ENCODE results near the gene VSIG1. TPM values are rescaled to one million over a fixed set of nuclear protein-coding genes. Genes with fewer than 3 reads are reported as not detected.

Gene VSIG1
- total RNA-seq, 4 donors from 2014 or later: 0.20 to 6.2 (median 0.33) TPM; not detected in 1

- Histone ChIP-seq H3K4me1 (no peaks in the 10 kb centered on the region), H3K27me3 (no peaks in the 10 kb centered on the region), H3K36me3 (no peaks in the 10 kb centered on the region), H3K27ac (no peak overlapping the region), H3K9me3 (no peaks in the 10 kb centered on the region), H3K4me3 (replicated peaks in 1 of 3) (no peak overlapping the region)
- intact Hi-C loops (cut with DNase I): no loop called here
- TF ChIP-seq, protein P1, sequence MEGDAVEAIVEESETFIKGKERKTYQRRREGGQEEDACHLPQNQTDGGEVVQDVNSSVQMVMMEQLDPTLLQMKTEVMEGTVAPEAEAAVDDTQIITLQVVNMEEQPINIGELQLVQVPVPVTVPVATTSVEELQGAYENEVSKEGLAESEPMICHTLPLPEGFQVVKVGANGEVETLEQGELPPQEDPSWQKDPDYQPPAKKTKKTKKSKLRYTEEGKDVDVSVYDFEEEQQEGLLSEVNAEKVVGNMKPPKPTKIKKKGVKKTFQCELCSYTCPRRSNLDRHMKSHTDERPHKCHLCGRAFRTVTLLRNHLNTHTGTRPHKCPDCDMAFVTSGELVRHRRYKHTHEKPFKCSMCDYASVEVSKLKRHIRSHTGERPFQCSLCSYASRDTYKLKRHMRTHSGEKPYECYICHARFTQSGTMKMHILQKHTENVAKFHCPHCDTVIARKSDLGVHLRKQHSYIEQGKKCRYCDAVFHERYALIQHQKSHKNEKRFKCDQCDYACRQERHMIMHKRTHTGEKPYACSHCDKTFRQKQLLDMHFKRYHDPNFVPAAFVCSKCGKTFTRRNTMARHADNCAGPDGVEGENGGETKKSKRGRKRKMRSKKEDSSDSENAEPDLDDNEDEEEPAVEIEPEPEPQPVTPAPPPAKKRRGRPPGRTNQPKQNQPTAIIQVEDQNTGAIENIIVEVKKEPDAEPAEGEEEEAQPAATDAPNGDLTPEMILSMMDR (IDR thresholded peaks at IDR 0.05): no peak
- no peak for TF ChIP-seq POLR2A (IDR thresholded peaks at IDR 0.05)
- WGBS, 2 donors: 60 to 79% methylated on average over 2 of the region's 2 CpGs
- DNase-seq: no peak
These were observed 18.8 kb upstream of the VSIG1 start for GRCh38 chrX:108025954-108026600.

DNA sequence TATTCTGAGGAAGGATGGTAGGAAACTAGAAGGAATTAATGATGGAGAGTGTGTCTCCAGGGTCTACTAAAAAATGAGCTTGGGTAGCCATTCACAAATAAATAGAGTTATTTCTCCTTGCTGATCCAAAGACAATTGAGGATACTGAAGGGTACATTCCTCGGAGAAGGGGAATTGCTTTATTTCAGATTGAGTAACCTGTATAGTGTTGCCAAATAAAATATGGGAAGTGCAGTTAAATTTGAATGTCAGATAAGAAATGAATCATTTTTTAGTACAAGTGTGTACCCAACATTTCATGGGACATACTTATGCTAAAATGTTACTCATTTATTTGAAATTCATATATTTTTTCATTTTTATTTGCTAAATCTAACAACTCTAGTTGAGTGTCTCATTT lies 16.0 kb upstream of the VSIG1 start:
- 74 to 75% methylated on average over 1 of the region's 1 CpG for WGBS, 2 donors
- no peak overlapping the region for H3K4me3 ChIP-seq (replicated peaks in 1 of 3)
- H3K36me3 ChIP-seq: no peaks in the 10 kb centered on the region
- H3K27me3 ChIP-seq: no peaks in the 10 kb centered on the region
- no peaks in the 10 kb centered on the region for H3K9me3 ChIP-seq
- no peaks in the 10 kb centered on the region for H3K4me1 ChIP-seq
- H3K27ac ChIP-seq: no peak overlapping the region
- DNase-seq: no peak
- intact Hi-C loops (cut with DNase I): no loop called here
- no peak for TF ChIP-seq POLR2A (IDR thresholded peaks at IDR 0.05)
- TF ChIP-seq, protein P1 (IDR thresholded peaks at IDR 0.05): no peak

DNA sequence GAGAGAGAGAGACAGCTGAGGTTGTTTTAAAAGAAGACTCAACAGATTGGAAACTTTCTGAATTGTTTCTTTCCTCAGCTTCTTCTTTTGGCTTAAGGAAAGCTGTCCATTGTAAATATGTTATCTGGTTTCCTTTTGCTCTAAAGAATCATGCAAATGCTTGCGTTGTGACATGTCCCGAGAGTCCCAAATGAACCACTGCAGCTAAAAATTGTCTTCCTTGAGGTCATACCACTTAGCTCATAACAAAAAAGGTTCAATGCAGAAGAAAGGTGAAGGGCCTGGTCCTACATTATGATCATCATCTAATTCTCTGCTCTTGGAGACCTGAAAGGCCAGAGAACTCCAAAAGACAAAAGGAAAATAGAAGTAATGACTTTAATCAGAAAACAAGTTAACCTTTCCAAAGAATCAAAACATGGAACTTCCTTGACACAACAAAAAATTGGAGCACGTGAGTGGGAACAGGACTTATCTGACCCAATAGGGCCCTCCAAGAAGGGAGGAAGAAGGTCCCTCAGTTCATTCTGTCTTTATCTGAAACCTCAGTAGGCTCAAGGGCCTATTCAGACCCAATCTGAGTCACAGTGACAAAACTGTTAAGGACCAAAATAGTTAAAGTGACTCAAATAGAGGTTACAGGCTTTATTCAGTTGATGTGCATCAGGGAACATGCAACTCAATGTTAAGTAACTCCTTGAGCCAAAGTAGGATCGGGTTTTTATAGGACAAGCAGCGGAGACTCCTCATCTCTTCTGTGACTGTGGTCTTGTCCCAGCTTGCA lies 14.7 kb upstream of the VSIG1 start:
- Histone ChIP-seq H3K36me3 (no peaks in the 10 kb centered on the region), H3K9me3 (no peaks in the 10 kb centered on the region), H3K4me1 (no peaks in the 10 kb centered on the region), H3K4me3 (replicated peaks in 1 of 3) (no peak overlapping the region), H3K27me3 (no peaks in the 10 kb centered on the region), H3K27ac (no peak overlapping the region)
- WGBS, 2 donors: 78 to 88% methylated on average over 5 of the region's 5 CpGs
- intact Hi-C loops (cut with DNase I): no loop called here
- DNase-seq: no peak
- no peak for TF ChIP-seq POLR2A (IDR thresholded peaks at IDR 0.05)
- TF ChIP-seq, protein P1 (IDR thresholded peaks at IDR 0.05): no peak

DNA sequence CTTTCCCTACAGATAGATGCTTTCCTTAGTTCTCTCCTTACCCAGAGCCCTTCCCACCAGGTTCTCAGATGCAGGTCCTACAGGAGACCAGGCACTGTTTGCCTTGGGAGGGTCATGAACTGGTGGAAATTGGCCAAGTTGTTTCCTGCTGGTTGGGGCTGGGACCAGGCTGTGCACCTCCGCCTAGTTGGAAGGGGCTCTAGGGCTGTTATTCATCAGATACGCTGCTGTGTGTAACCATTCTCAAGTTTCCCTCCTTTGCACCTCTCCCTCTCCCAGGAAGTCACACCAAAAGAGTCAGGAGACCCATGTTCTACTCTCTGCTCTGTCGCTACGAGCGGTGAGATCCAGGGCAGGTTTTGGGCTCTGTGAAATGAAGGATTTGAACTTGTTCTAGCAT lies 11.9 kb upstream of the VSIG1 start:
- WGBS, 2 donors: 60 to 92% methylated on average over 2 to 4 of the region's 5 CpGs
- intact Hi-C loops (cut with DNase I): no loop called here
- Histone ChIP-seq H3K4me1 (no peaks in the 10 kb centered on the region), H3K36me3 (no peaks in the 10 kb centered on the region), H3K27me3 (no peaks in the 10 kb centered on the region), H3K4me3 (replicated peaks in 1 of 3) (no peak overlapping the region), H3K9me3 (no peaks in the 10 kb centered on the region), H3K27ac (no peak overlapping the region)
- DNase-seq: no peak
- TF ChIP-seq, protein P1 (IDR thresholded peaks at IDR 0.05): no peak
- no peak for TF ChIP-seq POLR2A (IDR thresholded peaks at IDR 0.05)

DNA sequence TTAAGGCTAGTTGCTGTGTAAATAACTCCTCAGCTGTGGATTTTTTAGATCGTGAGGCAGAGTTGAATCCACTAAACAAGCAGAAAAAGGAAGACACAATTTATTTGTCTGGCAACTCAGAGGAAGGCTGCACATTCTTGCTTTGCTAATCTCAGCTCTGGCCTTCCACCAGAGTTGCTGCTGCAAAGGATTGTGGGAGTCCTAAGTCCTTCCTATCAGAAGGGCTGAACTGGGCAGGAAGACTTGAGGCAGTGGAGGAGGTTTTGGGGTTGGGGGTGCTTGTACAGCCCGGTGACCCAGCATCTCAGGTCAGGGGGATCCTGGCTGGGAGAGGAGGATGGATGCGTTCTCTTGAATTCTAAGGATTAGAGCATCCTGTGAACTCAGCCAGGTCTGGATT lies 11.0 kb upstream of the VSIG1 start:
- H3K9me3 ChIP-seq: no peaks in the 10 kb centered on the region
- H3K36me3 ChIP-seq: no peaks in the 10 kb centered on the region
- no peak overlapping the region for H3K27ac ChIP-seq
- TF ChIP-seq POLR2A (IDR thresholded peaks at IDR 0.05): no peak
- TF ChIP-seq, protein P1 (IDR thresholded peaks at IDR 0.05): no peak
- H3K4me1 ChIP-seq: no peaks in the 10 kb centered on the region
- DNase-seq: no peak
- H3K27me3 ChIP-seq: no peaks in the 10 kb centered on the region
- no peak overlapping the region for H3K4me3 ChIP-seq (replicated peaks in 1 of 3)
- WGBS, 2 donors: 8 to 70% methylated on average over 1 to 3 of the region's 3 CpGs
- intact Hi-C loops (cut with DNase I): no loop called here
